GM19240 (cell line): ENCODE results near the gene PDIA5.
"Not testable (repeated sequence)": the region's sequence is repeated elsewhere in the genome, so short reads cannot be mapped to it uniquely, and the experiment has no call there.

Experiments used
- DNase-seq: peaks from one replicate; pipeline ENCODE4 v3.0.0; 2011; ENCODE audit warnings: low spot score; ENCODE audit not compliant: insufficient read length

PDIA5 gene

DNA sequence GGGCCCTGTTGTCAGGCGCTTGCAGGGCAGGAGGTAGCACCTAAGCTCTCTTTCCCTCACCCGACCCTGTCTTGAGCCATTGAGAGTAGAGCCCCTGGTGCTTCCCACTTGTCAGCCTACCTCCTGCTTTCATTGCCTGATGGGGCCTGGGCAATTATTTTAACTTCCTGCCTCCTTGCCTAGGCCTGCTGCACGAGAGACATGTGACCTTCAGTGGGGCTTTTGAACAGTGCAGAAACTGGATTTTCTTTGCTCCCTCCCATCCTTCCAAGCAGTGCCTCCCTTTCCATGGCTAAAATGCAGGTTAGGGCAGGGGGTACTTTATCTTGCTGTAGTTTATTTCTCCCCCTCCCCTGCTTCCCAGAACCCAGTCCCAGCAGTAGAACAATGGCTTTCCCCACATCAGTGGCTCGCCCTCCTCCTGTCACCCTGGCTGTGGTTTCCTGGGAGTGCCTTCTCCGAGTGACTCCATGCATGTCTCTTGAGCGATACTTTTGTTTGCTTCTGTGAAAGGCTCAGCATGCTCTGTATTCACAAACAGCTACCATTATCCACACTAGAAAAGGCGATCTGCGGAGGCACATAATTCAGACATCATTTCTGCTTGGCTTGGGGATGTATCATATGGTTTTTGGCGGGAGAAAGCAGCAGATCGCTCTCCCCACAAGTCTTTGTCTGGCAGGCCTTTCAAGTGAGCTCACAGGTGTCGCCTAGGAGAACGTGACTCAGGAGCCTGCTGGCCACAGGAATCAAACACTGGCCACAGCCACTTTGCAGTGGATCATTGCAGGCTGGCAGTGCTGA, 24.1 kb downstream of the PDIA5 start:
- DNase-seq, result no peak

DNA sequence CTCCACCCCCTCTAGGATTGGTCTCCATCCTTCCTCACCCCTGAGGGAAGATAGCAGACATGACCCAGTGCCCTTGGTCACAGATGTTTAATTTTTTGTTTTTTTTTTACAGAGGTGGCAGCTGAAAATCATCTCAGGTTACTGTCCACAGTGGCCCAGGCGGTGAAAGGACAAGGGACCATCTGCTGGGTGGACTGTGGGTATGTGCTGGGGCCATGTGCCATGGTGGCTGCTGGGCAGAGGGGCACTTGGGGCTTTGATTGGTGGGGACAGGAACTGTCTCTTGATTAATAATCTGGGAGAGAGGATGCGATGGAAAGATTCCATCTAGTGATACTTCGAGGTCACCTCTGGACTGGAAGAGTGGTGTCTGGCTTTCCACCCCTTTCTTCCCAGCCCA, 25.4 kb downstream of the PDIA5 start:
- DNase-seq, result no peak

DNA sequence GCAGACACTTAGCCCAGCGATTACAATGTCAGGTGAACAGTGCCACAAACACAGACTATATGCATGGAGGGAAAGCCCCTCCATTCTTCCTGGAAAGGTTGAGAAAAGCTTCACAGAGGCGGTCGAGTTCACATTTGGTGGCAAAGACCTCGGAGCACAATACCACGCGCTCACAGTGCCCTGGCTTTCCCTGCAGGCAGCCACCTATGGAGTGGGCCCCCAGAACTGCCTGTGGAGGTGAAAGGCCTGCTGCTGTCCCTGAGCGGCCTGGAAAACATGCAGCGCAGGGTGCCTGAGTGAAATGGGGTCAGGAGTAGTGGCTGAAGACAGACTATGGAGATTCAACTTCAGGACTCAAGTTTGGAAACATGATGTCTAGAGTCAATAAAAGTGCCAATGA, 26.9 kb downstream of the PDIA5 start:
- DNase-seq, result no peak

DNA sequence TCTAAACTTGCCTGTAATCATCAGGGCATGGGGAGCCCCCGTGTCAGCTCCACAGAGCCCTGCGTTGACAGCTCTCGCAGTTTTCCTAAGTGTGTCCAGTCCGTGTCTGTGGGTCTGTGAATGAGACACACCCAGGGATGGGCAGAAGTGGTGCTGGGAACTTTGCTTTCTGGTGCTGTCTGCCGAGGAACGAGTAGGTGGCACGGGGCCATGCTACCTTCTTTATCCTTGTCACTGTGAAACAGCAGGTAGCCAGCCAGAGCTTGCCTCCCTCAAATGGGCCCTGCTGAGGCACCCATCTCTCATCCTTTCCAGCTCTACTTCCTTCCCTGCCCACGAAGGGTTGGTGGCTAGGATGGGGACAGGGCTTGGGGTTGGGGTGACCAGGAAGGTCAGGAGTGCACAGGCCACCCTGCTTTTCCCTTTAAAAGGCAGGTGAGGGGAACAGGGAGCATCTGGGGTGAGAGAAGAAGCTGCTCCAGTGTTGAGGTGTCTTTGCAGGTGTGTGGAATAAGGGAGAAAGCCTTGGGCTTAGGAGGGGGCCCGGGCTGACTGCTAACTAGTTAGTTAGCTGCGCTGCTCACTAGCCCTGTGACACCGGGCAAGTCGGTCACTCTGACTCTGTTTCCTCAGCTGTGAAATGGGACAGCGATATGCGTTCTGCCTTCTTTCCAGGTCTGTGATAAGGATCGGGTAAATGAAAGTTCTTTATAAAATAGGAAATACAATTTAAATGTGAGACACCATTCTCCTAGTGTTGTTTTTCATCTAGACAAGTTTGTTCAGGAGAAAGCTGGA, 27.9 kb downstream of the PDIA5 start:
- no peak for DNase-seq

DNA sequence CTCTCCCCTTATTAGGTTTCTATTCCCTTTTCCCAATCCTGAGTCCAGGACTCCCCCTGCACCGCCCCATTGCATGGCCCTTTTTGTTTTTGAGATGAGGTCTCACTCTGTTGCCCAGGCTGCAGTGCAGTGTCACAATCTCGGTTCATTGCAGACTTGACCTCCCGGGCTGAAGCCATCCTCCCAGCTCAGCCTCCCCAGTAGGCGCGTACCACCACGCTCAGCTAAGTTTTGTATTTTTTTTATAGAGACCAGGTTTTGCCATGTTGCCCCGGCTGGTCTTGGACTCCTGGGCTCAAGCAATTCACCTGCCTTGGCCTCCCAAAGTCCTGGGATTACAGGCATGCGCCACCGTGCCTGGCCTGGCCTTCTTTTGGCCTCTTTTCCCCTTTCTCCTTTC, 29.3 kb downstream of the PDIA5 start:
- no peak for DNase-seq

DNA sequence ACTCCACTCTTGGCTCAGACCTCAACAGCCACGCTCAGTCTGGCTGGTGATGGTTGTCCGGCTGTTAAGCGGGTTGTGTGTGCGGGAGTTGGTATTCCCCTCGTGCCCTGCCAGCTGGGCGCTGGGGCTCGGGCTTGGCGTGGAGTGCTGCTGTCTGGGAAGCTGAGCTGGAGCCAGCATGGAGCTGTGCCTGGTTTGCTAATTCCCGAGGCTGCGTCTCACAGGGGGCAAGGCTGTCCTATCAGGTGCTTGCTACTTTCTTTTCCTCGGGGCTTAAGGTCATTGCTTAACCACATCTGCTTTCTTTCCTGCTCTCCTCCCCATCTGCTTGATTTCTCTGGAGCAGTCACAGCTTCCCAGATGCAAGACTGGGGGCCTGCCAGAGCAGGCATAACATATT, 29.9 kb downstream of the PDIA5 start:
- no peak for DNase-seq

DNA sequence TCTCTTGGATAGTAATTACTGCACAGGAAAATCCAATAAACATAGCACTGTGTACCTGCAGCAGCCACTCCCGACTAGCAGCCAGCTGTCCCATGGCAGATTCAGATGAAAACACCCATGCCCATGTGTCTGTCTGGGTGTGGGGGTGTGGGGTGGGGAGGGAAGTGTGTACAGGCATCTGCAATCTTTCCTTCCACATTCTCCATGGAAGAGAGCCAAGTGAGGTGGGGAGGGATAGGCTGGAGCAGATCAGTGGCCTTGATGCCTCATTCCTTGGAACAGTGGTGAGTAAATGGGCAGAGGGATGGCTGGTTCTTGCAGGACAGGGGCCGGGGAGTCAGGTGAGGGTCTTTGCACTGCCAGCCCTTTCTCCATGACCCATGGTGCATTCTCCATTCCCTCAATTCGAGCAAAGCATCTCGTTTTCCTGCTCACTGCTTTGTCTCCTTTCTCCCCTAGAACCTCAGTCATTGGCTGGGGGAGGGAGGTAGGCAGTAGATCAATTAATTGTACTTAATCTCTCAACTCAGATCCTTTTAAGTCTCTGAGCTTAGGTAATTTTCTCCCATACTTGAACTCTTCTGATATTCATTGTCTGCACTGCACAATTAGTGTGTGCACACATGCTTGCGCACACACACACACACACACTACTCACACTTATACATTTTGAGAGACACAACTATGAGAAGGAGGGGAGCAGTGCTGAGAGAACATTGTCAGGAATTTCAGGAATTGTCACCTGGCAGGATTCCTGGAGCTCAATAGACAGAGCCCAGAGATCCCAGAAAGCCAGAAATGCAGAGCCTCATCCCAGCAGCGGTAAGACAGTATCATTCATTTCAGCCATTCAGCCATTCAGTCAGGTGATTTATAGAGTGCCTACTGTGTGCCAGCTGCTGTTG, 31.9 kb downstream of the PDIA5 start:
- no peak for DNase-seq

DNA sequence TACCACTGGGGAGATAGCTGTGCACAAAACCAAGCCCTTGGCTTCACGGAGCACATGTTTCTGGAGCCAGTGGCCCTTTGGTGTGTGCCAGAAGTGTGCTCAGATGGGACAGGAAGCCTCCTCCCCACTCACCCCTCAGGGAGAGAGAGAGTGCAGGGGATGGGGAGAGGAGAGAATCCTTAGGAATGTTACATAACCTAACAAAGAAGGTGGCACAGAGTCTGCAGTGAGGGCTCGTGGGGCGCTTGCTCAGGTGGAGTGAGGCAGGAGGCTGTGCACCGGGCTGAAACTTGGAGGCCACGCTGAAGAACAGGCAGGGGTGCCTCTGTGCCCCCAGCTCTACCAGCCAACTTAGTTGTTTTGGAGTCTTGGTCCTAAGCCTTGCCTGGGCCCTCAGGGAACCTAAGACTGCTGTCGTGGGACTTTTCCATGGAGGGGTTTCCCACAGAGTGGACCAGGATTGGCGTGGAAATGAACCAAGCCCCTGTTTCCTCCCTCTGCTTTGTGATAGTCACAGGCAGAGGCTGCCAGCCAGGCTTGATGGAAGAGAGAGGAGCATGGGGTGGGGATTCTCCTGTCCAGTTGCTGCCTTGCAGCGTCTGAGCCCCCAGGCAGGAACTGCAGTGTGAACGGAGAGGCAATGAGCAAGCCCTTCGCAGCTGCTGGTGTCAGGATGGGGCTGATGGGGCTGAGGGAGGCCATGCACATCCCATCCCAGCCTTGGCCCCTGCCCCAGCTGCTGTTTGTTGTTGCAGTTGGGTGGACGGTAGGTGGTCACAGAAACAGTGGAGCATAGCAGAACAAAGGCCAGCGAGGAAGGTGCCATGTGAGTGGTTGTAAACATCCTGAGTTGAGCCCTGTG, 32.7 kb downstream of the PDIA5 start:
- DNase-seq, result no peak

DNA sequence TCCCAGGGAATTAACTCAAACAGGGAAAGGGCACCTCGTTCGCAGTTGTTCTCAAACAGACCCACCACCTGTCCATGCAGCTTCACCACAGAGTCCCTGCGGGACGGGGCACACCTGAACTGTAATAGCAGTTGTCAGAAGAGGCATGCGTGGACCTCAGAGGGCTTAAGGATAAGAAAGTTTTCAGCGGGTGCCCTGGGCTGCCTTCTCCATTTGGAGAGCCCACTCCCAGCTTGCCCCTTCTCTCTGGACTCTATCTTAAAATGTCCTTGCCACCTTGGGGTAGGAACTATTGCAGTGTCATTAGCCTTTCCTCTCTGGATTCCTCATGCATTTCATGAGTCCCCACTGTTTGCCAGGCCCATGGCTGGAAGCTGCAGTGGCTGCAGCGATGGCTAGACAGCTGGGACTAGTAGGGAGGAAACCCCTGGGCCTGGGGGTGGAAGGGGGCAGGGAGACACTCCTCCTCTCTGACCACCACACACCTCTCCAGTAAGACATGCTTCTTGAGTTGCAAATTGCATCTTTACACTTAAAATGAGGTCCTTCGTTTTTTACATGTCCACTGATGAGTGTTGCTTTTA, 33.5 kb downstream of the PDIA5 start:
- no peak for DNase-seq

DNA sequence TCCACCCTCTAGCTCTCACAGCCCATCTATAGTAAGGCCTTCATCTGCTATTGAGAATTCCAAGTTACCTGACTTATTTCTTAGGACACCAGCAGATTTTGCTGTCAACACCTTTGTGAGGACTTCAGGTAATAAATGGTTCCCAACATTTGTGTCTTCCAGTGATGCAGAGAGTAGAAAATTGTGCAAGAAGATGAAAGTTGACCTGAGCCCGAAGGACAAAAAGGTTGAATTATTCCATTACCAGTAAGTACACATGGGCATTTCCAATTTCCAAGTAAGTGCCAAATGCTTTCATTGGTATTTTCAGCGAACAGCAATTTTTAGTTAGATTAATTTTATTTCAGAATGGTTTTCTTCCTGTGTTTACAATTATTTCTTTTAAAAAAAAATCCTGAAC, 35.4 kb downstream of the PDIA5 start:
- no peak for DNase-seq

DNA sequence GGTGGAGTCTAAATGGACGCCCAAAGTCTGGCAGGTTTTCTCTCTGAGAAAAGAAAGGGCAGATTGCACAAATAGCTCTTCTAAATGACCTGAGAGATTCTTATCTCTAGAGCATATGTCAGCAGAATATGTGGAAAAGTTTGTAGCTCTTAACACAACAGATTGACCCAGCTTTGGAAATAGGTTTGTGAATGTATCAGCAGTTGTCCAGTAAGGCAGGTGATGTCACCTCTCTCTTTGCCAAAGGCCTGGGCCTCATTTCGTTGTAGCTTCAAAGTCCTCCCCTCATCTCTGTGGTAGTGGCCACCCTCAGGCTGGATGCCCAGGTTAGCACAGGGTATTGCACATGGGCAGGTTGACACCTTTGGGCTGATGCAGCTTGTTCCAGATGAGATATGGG, 36.0 kb downstream of the PDIA5 start:
- DNase-seq, result no peak

DNA sequence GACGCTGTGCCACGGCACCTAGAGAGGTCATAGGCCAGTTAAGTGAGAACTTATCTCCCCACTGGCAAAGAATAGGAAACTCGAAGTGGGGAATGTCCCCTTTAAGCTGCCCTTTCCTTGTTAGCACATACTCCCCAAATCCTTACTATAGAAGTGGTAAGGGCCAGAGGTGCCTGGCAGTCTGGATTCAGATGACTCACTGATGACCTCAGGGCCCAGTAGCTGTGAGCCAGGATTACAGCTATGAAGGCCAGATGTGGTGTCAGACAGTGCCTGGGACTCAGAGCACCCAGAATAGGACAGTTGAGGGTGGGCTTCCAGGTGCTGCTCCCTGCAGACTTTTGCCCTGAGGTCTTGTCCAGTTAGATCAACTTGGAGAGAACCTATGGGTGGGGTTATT, 37.7 kb downstream of the PDIA5 start:
- no peak for DNase-seq

DNA sequence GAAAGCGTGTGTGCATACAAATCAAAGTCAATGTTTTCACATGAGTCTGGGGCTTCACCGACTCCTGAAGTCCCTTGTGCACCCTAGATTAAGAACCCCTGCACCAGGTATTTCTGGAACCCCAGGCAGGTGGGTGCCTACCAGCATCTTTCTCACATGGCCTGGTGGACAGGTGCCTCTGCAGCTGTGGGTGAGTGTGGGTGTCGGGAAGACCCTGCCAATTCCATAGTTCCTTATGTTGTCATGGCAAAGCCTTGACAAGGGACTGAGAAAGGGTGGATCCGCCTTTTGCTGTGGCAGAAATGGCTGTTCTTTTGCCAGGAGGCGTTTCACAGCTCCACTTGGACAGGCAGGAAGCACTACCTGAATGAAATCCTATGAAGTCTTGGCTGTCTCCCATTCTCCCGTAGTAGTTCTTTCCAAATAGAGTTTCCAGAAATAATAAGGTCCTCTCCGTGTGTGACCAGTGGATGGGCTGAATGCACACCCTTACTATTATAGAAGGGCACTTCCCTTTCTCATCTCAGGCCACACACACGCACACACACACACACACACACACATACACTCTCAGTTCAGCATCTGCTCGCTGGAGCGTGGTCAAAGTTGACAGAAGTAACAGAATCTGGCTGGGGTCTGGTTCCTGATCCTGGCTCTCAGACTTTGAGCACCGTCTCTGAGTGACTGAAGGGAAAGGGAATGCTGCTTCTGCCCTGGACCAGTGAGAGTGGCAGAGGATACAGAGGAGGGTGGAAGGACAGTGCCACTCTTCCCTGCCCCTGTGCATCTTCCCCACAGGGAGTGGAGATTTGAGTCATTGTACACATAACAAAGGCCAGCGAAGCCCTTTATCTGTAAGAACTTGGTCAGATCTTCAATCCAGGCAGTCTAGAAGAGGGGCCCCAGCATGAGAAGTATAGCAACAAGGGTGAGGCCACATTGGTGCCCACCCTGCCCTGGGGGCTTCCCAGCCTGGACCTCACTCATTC, 38.7 kb downstream of the PDIA5 start:
- DNase-seq, result peak; percentile 41

DNA sequence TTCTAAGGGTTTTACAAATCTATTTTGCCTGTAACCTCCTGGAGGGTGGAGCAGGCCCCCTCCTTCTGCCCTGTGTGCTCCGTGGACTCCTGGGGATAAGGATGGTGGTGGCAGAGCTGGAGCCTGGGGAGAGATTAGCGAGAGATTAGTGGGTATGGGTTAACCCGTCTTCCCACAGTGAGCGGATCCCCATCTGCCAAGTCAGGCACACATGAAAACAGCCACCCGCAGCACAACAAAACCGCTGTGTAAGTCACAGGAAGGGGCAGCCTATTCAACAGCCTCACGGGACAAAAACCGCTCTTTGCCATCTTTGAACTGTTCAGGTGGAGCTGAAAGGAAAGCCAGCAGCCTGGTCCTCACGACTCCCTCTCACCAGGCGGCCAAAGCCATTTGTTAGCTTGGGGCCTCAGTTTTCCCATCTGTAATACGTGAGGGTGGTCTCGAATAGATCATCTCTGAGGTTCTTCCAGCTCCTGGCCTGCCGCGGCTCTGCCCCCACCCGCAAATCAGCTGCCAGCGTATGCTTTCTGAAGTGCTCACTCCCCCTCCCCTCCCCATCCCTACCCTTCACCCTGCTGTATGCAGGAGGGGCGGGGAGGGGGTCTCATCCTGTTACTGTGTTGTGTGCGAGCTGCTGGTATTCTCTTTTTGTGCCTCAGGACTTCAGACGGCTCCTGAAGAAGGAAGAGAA, 43.6 kb downstream of the PDIA5 start:
- no peak for DNase-seq

DNA sequence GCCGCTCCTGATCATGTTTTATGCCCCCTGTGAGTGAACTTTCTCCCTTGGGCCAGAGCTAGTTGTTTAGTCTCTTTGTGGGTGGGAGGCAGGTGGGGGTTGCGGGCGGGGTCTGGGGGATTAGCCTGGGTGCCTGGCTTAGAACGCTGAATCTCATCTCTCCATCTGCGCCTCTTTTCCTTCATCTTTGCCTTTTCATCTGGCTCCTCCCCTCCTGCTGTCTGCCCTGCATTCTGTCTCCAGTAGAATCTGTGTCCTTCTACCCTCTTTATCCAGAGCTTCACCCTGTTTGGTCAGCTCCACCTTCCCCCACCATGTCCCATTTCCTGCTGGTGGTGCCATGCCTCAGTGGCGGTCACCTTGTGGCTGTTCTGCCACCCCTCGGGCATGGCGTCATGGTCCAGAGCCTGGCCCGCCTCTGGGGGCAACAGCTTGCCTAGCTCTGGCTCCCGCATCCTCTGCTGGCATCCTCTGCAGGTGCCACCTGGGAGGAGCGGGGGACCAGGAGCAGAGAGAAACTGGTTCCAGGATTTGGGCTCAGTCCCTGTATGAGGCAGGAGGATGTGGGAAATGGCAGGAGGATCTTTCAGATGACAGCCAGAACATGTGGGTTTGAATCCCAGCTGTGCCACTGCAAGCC, 44.3 kb downstream of the PDIA5 start:
- no peak for DNase-seq

DNA sequence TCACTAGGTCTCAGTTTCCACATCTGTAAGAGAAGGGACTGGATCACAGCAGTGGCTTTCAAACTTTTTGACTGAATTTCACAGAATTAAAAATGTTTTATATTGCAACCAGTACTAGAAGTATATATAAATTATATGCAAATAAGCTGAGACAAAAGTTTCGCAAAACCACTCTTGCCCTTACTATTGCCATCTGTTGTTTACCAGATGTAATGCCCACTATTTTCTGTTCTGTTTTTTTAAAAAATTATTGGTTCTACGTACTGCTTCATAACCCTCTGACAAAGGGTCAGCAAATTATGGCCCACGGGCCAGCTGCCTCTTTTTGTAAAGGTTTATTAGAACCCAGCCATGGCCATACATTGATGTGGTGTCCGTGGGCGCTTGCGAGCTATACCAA, 44.8 kb downstream of the PDIA5 start:
- DNase-seq, result no peak

DNA sequence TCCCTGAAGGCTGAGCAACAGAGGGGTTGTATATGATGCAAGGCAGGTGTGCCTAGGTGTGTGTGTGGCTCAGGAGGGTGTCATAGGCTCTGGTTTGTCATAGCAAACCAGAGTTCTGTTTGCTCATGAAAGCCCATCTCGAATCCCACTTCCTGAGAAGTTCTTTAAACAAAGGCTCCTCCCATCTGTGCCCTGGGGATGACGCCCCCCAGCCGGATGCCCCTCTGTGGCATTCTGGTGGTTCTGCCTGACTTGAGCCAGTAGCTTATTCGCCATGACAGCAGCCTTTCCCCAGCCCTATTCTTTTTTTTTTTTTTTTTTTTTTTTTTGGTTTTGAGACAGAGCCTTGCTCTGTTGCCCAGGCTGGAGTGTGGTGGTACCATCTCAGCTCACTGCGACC, 45.4 kb downstream of the PDIA5 start:
- no peak for DNase-seq

DNA sequence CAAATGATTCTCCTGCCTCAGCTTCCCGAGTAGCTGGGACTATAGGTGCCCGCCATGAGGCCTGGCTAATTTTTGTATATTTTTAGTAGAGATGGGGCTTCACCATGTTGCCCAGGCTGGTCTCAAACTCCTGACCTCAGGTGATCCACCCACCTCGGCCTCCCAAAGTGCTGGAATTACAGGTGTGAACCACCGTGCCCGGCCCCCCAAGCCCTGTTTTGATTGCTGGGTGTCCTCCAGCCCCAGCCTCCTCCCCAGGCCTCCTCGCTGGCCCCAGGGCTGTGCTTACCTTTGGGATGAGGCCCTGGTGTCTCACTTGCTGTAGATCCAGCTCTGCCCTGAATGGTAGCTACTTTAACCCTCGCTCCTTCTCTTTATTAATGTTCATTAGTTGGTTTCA, 45.8 kb downstream of the PDIA5 start:
- DNase-seq, result not testable (repeated sequence)
